Prostate gland (tissue), 2 donors: ENCODE measurements around the gene ADGRL3. TPM values are rescaled to one million over a fixed set of nuclear protein-coding genes. Genes with fewer than 3 reads are reported as not detected.

Experiments used
- DNase-seq: peaks from one replicate; pipeline ENCODE4 v3.0.0-alpha.2; 2019; ENCODE audit warnings: low spot score
- H3K27ac ChIP-seq, 2 donors: fragments of 200-600 bp; sonication (generic); 2 replicates each; pipeline ENCODE4 v1.5.1; 2017 to 2019
- H3K27me3 ChIP-seq: fragments of 200-600 bp; sonication (generic); replicated peaks from 2 replicates; pipeline ENCODE4 v1.5.1; 2019; ENCODE audit not compliant: insufficient read depth
- H3K36me3 ChIP-seq, 2 donors: fragments of 200-600 bp; sonication (generic); 1 replicate in 1 of 2; 2 replicates in 1 of 2; pipeline versions ENCODE4 v1.5.1 to v1.8.1; 2017 to 2019
- H3K4me1 ChIP-seq: fragments of 200-600 bp; sonication (generic); replicated peaks from 2 replicates; pipeline ENCODE4 v1.5.1; 2019
- H3K4me3 ChIP-seq, 2 donors: fragments of 200-600 bp; sonication (generic); 2 replicates each; pipeline ENCODE4 v1.5.1; 2017 to 2019
- H3K9me3 ChIP-seq: fragments of 200-600 bp; sonication (generic); 2 replicates; pipeline ENCODE4 v1.5.1; 2017
- POLR2A ChIP-seq: fragments of 450-650 bp; IDR thresholded peaks from one replicate; pipeline ENCODE4 v1.6.1; 2016; ENCODE audit warnings: antibody characterized with exemption, mild to moderate bottlenecking
- POLR2AphosphoS5 ChIP-seq: sonication (generic); formaldehyde crosslinking; IDR thresholded peaks from one replicate; pipeline ENCODE4 v1.6.1; 2017; ENCODE audit warnings: antibody characterized with exemption
- WGBS: methylation state at CpG from one replicate; pipeline ENCODE4 v1.1.5; 2018; 5-methylcytosine and 5-hydroxymethylcytosine counted together
- intact Hi-C: fragments of 100-400 bp; cut with DNase I; formaldehyde crosslinking; loops from one replicate; pipeline ENCODE4 v1.14.2; 2022
- total RNA-seq, 2 donors: library from RNA; depleted of rRNA; stranded (reverse); fragments of >200 nt; gene quantifications; one replicate each; pipeline ENCODE4 v1.1.0, GENCODE V29; 2016
- TF ChIP-seq, protein P1 (sequence below), 4 experiments: fragments of 200-600 bp in 2 of 4; fragments of 450-650 bp in 2 of 4; sonication (generic) in 2 of 4; IDR thresholded peaks; 1 replicate in 3 of 4; 2 replicates in 1 of 4; pipeline ENCODE4 v1.5.1; 2016 to 2019; ENCODE audit warnings: antibody characterized with exemption in 4 of 4, mild to moderate bottlenecking in 2 of 4, moderate library complexity in 2 of 4

The ADGRL3 gene
- total RNA-seq, 2 donors from 2014 or later = 1.7 to 23.5 TPM

DNA sequence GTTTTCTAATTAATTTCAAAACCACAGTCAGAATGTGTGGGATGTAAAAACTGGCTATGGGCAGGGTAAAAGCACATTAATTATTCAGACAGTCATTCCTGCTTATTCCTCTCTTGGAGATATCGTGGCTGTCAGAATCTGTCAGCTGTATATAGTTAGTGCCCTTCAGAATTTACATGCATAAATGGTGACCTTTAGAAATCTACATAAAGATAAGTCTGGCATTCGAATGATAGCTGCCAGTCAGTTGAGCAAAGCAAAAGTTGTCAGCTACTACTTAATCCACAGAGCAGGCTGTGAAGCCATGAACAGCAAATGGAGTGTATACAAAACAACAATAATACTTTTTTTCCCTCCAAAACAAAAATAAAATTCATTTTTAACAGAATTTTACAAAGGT, 189.5 kb downstream of the ADGRL3 start:
- no peaks in the 10 kb centered on the region for H3K36me3 ChIP-seq
- no peaks in the 10 kb centered on the region for H3K9me3 ChIP-seq
- TF ChIP-seq POLR2A = no peak
- no peaks in the 10 kb centered on the region for H3K4me1 ChIP-seq
- H3K4me3 ChIP-seq = no peak overlapping the region
- no peaks in the 10 kb centered on the region for H3K27me3 ChIP-seq
- 87% methylated on average over 2 of the region's 2 CpGs for WGBS
- no peak for DNase-seq
- H3K27ac ChIP-seq = no peak overlapping the region
- intact Hi-C loops = no loop called here

DNA sequence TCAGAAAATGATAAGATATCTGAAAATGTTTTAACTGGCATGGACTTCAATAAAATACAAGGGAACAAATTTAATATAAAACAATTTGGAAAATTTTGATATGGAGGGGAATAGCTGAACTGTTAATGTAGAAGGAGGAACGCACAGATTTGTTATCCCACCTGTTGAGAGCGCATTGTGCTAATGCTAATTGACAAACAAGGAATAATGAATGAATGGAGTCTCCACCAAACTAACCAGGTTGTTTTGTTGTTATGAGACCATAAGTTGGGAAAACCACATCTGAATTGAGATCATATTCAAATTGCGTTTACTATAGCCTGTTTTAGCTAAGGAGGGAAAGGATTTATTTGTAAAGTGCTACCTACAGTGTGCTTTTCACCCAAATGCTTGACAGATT, 195.6 kb downstream of the ADGRL3 start:
- no peaks in the 10 kb centered on the region for H3K36me3 ChIP-seq
- TF ChIP-seq POLR2AphosphoS5 (no peak), POLR2A (no peak)
- TF ChIP-seq, protein P1, sequence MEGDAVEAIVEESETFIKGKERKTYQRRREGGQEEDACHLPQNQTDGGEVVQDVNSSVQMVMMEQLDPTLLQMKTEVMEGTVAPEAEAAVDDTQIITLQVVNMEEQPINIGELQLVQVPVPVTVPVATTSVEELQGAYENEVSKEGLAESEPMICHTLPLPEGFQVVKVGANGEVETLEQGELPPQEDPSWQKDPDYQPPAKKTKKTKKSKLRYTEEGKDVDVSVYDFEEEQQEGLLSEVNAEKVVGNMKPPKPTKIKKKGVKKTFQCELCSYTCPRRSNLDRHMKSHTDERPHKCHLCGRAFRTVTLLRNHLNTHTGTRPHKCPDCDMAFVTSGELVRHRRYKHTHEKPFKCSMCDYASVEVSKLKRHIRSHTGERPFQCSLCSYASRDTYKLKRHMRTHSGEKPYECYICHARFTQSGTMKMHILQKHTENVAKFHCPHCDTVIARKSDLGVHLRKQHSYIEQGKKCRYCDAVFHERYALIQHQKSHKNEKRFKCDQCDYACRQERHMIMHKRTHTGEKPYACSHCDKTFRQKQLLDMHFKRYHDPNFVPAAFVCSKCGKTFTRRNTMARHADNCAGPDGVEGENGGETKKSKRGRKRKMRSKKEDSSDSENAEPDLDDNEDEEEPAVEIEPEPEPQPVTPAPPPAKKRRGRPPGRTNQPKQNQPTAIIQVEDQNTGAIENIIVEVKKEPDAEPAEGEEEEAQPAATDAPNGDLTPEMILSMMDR (IDR thresholded peaks at IDR 0.05) = no peak
- no peaks in the 10 kb centered on the region for H3K27me3 ChIP-seq
- H3K4me3 ChIP-seq = no peak overlapping the region
- no peaks in the 10 kb centered on the region for H3K4me1 ChIP-seq
- intact Hi-C loops = no loop called here
- H3K27ac ChIP-seq = no peak overlapping the region
- no peaks in the 10 kb centered on the region for H3K9me3 ChIP-seq
- 93% methylated on average over 3 of the region's 3 CpGs for WGBS
- DNase-seq = no peak

DNA sequence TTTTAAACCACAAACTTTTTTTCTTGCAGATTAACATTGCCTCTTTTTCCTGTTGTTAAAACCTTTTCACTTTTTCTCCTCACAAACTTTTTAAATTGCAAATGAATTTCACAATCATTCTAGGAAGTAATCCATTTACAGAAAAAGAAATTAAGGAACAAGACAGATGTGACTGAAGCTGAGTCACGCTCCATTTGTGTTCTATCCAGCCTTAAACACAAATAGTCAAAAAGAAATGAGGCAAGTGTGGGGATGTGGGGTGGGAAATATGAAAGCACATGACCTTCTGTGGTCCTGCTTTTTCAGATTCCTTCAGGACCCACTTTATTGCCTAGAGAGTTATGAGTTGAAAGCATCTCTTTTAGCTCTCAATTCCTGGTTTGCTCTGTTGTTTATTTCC, 197.0 kb downstream of the ADGRL3 start:
- no peak overlapping the region for H3K4me3 ChIP-seq
- H3K27ac ChIP-seq = no peak overlapping the region
- intact Hi-C loops = no loop called here
- TF ChIP-seq POLR2AphosphoS5 (no peak), POLR2A (no peak)
- TF ChIP-seq, protein P1 (IDR thresholded peaks at IDR 0.05) = no peak
- no peaks in the 10 kb centered on the region for H3K36me3 ChIP-seq
- no peaks in the 10 kb centered on the region for H3K4me1 ChIP-seq
- H3K9me3 ChIP-seq = no peaks in the 10 kb centered on the region
- no peak for DNase-seq
- no peaks in the 10 kb centered on the region for H3K27me3 ChIP-seq
- WGBS = 89% methylated on average over 1 of the region's 1 CpG

DNA sequence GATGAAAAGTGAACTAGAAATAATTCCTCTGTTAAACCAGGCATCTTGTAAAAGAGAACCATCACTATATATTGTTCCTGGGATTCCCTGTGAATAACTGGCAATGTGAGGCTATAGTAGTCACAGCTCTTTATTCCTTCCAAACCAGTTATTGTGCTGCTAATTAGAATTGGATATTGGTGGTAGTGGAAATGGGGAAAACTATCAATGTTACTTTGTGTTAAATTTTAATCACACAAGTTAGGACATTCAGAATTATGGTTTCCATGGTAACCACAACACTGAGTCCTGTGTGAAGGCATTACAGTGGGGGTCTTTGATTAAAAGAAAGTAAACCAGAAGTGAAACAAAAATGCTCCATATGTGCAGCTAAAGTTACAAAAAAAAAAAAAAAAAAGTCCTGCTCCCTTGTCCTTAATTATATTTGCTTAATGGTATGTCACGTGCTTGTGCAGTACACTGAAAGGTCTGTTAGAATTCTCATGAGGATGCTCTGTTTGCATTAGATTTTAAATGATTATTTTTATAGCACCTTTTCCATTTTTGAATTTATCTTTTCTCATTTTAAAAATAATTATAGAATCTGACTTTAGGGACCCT, 200.4 kb downstream of the ADGRL3 start:
- WGBS = 73% methylated on average over 1 of the region's 1 CpG
- no peaks in the 10 kb centered on the region for H3K9me3 ChIP-seq
- no peaks in the 10 kb centered on the region for H3K36me3 ChIP-seq
- no peaks in the 10 kb centered on the region for H3K27me3 ChIP-seq
- TF ChIP-seq, protein P1 (IDR thresholded peaks at IDR 0.05) = no peak
- TF ChIP-seq POLR2AphosphoS5 = no peak
- TF ChIP-seq POLR2A = no peak
- no peak for DNase-seq
- no peak overlapping the region for H3K27ac ChIP-seq
- no peak overlapping the region for H3K4me3 ChIP-seq
- H3K4me1 ChIP-seq = no peaks in the 10 kb centered on the region
- intact Hi-C loops = no loop called here

DNA sequence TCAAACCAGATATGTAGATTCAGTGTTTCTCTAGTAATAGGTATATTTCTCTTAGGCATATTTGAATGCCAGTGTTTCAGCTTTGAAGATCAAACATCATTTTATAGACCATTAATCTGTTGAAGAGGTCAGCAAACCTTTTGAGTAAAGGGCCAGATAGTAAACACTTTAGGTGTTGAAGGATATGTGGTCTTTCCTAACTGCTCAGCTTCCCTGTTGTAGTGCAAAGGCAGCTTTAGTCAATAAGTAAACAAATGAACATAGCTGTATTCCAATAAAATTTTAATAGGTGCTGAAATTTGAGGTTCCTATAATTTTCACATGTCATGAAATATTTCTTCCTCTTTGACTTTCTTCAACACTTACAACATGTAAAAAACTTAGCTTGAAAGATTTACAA, 201.6 kb downstream of the ADGRL3 start:
- Histone ChIP-seq H3K4me1 (no peaks in the 10 kb centered on the region), H3K9me3 (no peaks in the 10 kb centered on the region), H3K27ac (no peak overlapping the region), H3K36me3 (no peaks in the 10 kb centered on the region), H3K4me3 (no peak overlapping the region), H3K27me3 (no peaks in the 10 kb centered on the region)
- TF ChIP-seq POLR2A (no peak), POLR2AphosphoS5 (no peak)
- TF ChIP-seq, protein P1 (IDR thresholded peaks at IDR 0.05) = no peak
- intact Hi-C loops = no loop called here
- no peak for DNase-seq
